22Rv1 (cell line): Measurements from ENCODE around the gene GOLGA5.

Source experiments
- ZFX ChIP-seq: fragments of 450-650 bp; IDR thresholded peaks from 2 replicates; pipeline ENCODE4 v1.6.1; 2017; ENCODE audit warnings: antibody characterized with exemption, borderline replicate concordance
- TF ChIP-seq, protein P1 (sequence below): fragments of 450-650 bp; IDR thresholded peaks from 2 replicates; pipeline ENCODE4 v1.5.1; 2017; ENCODE audit warnings: mild to moderate bottlenecking

DNA sequence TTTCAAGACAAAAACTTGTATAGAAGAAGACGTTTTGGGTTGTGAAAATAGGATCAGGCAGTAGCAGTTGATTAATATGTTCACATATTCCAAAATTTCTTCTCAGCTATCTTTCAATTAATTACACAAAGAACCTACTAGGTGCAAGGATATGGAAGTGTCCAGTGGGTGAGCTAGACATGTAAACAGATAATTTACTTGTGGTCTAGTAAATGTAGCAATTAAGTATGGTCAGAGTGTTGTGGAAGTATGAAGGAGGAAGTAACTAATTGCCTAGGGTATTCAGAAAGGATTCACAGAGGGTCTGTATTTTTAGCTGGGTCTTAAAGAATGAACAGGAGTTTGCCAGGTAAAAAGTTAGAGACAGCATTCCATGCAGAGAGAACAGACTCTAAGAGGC is 5.9 kb downstream of the GOLGA5 start:
- TF ChIP-seq, protein P1, sequence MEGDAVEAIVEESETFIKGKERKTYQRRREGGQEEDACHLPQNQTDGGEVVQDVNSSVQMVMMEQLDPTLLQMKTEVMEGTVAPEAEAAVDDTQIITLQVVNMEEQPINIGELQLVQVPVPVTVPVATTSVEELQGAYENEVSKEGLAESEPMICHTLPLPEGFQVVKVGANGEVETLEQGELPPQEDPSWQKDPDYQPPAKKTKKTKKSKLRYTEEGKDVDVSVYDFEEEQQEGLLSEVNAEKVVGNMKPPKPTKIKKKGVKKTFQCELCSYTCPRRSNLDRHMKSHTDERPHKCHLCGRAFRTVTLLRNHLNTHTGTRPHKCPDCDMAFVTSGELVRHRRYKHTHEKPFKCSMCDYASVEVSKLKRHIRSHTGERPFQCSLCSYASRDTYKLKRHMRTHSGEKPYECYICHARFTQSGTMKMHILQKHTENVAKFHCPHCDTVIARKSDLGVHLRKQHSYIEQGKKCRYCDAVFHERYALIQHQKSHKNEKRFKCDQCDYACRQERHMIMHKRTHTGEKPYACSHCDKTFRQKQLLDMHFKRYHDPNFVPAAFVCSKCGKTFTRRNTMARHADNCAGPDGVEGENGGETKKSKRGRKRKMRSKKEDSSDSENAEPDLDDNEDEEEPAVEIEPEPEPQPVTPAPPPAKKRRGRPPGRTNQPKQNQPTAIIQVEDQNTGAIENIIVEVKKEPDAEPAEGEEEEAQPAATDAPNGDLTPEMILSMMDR, result no peak
- TF ChIP-seq ZFX, result no peak
